Activated CD4-positive, alpha-beta T cell treated with anti-CD3 and anti-CD28 coated beads, Interleukin-2, Interleukin-6, amounts not matched to agents 100 ng/mL and 50 ng/mL, durations not matched to agents 16 hours and 8 hours (primary cell): ENCODE data around the gene RAVER1.

Source experiments
- DNase-seq: peaks from one replicate; pipeline ENCODE4 v3.0.0-alpha.2; 2020

The RAVER1 gene

GRCh38 chr19:10317045-10317856 lies 16.1 kb downstream of the RAVER1 start:
- no peak for DNase-seq

GRCh38 chr19:10316229-10317044 lies 16.9 kb downstream of the RAVER1 start:
- no peak for DNase-seq

- peak; percentile 94 for DNase-seq
These were observed 17.8 kb downstream of the RAVER1 start, which contains the start of gene FDX2 for GRCh38 chr19:10315335-10316214. FDX2 (minus strand) TSS chr19:10316015; CDS start chr19:10315996, 19 bp downstream.

GRCh38 chr19:10309423-10309822 lies 23.9 kb downstream of the RAVER1 start, which contains the start of gene ZGLP1:
ZGLP1 (minus strand) TSS chr19:10309815.
- no peak for DNase-seq

- no peak for DNase-seq
These were observed 27.0 kb downstream of the RAVER1 start for GRCh38 chr19:10306327-10306726.

- no peak for DNase-seq
These were observed 28.1 kb downstream of the RAVER1 start for GRCh38 chr19:10305139-10305806.

GRCh38 chr19:10299545-10300458 lies 33.5 kb downstream of the RAVER1 start:
- DNase-seq: no peak

- DNase-seq: no peak
These were observed 37.3 kb downstream of the RAVER1 start for GRCh38 chr19:10295847-10296591.

- peak; percentile 62 for DNase-seq
These were observed 38.0 kb downstream of the RAVER1 start for GRCh38 chr19:10295305-10295846.

- DNase-seq: no peak
These were observed 39.0 kb downstream of the RAVER1 start for GRCh38 chr19:10294368-10294697.

GRCh38 chr19:10293637-10294367 lies 39.5 kb downstream of the RAVER1 start:
- DNase-seq: no peak

- no peak for DNase-seq
These were observed 40.3 kb downstream of the RAVER1 start for GRCh38 chr19:10292789-10293636.

- peak; percentile 85 for DNase-seq
These were observed 41.0 kb downstream of the RAVER1 start for GRCh38 chr19:10292206-10292788.

- DNase-seq: no peak
These were observed 41.6 kb downstream of the RAVER1 start for GRCh38 chr19:10291554-10292205.

- peak; percentile 65 for DNase-seq
These were observed 42.3 kb downstream of the RAVER1 start for GRCh38 chr19:10290876-10291553.

- DNase-seq: no peak
These were observed 42.9 kb downstream of the RAVER1 start for GRCh38 chr19:10290357-10290875.
